Measurements from ENCODE around the gene PAQR4. TPM values are rescaled to one million over a fixed set of nuclear protein-coding genes. Genes with fewer than 3 reads are reported as not detected.

The PAQR4 gene
- total RNA-seq, 3 donors from 2014 or later (not counting 1 experiment from before 2014, with no cell fraction given), result 2.9 to 4.4 (median 3.5) TPM

DNA sequence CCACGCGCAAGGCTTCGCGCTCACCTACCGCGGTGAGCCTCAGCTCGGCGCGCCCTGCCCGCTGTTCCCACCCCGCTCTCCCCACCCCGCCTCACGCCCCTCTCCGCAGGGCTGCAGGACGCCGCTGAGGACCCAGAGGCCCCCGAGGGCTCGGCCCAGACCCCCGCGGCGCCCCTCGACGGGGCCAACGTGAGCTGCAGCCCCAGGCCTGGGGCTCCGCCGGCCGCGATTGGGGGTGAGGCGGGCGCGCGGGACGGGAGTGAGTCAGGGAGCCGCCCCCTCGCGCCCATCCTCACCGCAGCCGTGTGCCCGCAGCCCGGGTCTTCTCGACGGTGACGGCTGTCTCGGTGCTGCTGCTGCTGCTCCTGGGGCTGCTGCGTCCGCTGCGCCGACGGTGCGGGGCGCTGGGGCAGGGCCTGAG, 1.9 kb upstream of the PAQR4 start:
- H3K4me3 Mint-ChIP-seq, result no peak overlapping the region
- Histone ChIP-seq H3K27ac (ENCODE audit: low read length) (no peak overlapping the region), H3K4me1 (ENCODE audit: control insufficient read depth, insufficient read depth, low read length) (peaks cover 72% of the 10 kb centered on the region), H3K4me3 (ENCODE audit: low read length) (no peak overlapping the region), H3K36me3 (ENCODE audit: control insufficient read depth, insufficient read depth, low read length) (no peaks in the 10 kb centered on the region), H3K27me3 (ENCODE audit: control insufficient read depth, insufficient read depth, low read length) (peaks cover 53% of the 10 kb centered on the region), H3K9me3 (ENCODE audit: control insufficient read depth, insufficient read depth, low read length) (no peaks in the 10 kb centered on the region)
- H3K4me1 Mint-ChIP-seq, result peaks cover 10 to 36% of the 10 kb centered on the region in 2 donors
- no peaks in the 10 kb centered on the region for H3K9me3 Mint-ChIP-seq
- no peak for DNase-seq
- no peaks in the 10 kb centered on the region for H3K36me3 Mint-ChIP-seq
- ATAC-seq, result no peak
- TF ChIP-seq, protein P1, sequence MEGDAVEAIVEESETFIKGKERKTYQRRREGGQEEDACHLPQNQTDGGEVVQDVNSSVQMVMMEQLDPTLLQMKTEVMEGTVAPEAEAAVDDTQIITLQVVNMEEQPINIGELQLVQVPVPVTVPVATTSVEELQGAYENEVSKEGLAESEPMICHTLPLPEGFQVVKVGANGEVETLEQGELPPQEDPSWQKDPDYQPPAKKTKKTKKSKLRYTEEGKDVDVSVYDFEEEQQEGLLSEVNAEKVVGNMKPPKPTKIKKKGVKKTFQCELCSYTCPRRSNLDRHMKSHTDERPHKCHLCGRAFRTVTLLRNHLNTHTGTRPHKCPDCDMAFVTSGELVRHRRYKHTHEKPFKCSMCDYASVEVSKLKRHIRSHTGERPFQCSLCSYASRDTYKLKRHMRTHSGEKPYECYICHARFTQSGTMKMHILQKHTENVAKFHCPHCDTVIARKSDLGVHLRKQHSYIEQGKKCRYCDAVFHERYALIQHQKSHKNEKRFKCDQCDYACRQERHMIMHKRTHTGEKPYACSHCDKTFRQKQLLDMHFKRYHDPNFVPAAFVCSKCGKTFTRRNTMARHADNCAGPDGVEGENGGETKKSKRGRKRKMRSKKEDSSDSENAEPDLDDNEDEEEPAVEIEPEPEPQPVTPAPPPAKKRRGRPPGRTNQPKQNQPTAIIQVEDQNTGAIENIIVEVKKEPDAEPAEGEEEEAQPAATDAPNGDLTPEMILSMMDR (IDR thresholded peaks at IDR 0.05), result no peak
- peaks cover 10 to 13% of the 10 kb centered on the region in 2 donors for H3K27me3 Mint-ChIP-seq (ENCODE audit: low read depth in 2 of 2)
- 13% methylated on average over 51 of the region's 51 CpGs for WGBS (ENCODE audit: insufficient coverage)
- intact Hi-C loops (cut with micrococcal nuclease), result no loop called here
- no peak overlapping the region for H3K27ac Mint-ChIP-seq

DNA sequence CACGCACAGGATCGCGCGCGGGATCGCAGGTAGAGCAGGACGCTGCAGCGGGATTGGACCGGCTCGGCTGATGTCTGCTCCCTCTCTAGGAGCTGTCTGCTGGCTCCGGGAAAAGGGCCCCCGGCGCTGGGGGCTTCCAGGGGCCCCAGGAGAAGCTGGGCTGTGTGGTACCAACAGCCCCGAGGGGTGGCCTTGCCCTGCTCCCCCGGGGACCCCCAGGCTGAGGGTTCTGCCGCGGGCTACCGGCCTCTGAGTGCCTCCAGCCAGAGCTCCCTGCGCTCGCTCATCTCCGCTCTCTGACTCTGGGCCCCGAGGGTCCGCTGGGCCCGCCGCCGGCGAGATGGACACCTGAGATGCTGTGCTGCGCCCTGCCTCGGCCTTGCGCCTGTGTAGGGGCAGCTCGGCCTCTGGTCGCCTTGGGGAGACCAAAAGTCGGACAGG, 1.4 kb upstream of the PAQR4 start:
- H3K4me1 Mint-ChIP-seq, result peaks cover 10 to 36% of the 10 kb centered on the region in 2 donors
- H3K9me3 Mint-ChIP-seq, result no peaks in the 10 kb centered on the region
- peaks cover 48% of the 10 kb centered on the region for H3K27me3 ChIP-seq (ENCODE audit: control insufficient read depth, insufficient read depth, low read length)
- no peaks in the 10 kb centered on the region for H3K9me3 ChIP-seq (ENCODE audit: control insufficient read depth, insufficient read depth, low read length)
- intact Hi-C loops (cut with micrococcal nuclease), result no loop called here
- peaks cover 10 to 13% of the 10 kb centered on the region in 2 donors for H3K27me3 Mint-ChIP-seq (ENCODE audit: low read depth in 2 of 2)
- H3K27ac ChIP-seq (ENCODE audit: low read length), result no peak overlapping the region
- ATAC-seq, result no peak
- H3K4me3 ChIP-seq (ENCODE audit: low read length), result no peak overlapping the region
- no peaks in the 10 kb centered on the region for H3K36me3 Mint-ChIP-seq
- no peak for DNase-seq
- 63% methylated on average over 33 of the region's 33 CpGs for WGBS (ENCODE audit: insufficient coverage)
- H3K27ac Mint-ChIP-seq, result peak overlapping the region in 1 of 2 donors; percentile 35
- TF ChIP-seq, protein P1 (IDR thresholded peaks at IDR 0.05), result no peak
- H3K4me3 Mint-ChIP-seq, result peak overlapping the region; percentile 73
- H3K4me1 ChIP-seq (ENCODE audit: control insufficient read depth, insufficient read depth, low read length), result peaks cover 72% of the 10 kb centered on the region
- H3K36me3 ChIP-seq (ENCODE audit: control insufficient read depth, insufficient read depth, low read length), result no peaks in the 10 kb centered on the region

DNA sequence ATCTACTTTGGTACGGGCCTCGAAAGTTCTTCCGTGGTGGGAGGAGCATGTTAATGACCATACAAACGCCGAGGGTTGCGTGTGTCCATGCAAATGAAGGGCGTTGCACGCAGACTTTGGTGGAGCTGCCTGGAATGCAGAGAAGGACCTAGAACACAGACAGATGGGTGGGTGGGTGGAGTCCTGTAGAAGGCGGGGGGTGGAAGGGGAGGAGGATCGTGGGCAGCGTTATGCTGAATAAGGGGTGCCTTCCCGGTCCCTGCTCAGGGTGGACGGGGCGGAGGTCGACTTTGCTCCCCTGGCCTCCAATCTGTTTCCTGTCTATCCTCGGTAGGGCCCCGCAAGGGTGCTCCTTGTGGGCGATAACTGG, 795 bp upstream of the PAQR4 start:
- TF ChIP-seq, protein P1 (IDR thresholded peaks at IDR 0.05), result no peak
- Histone ChIP-seq H3K27me3 (ENCODE audit: control insufficient read depth, insufficient read depth, low read length) (peaks cover 43% of the 10 kb centered on the region), H3K9me3 (ENCODE audit: control insufficient read depth, insufficient read depth, low read length) (no peaks in the 10 kb centered on the region), H3K36me3 (ENCODE audit: control insufficient read depth, insufficient read depth, low read length) (no peaks in the 10 kb centered on the region), H3K4me1 (ENCODE audit: control insufficient read depth, insufficient read depth, low read length) (peaks cover 67% of the 10 kb centered on the region), H3K4me3 (ENCODE audit: low read length) (peak overlapping the region; percentile 44), H3K27ac (ENCODE audit: low read length) (no peak overlapping the region)
- Mint-ChIP-seq H3K27ac (peak overlapping the region in 1 of 2 donors; percentile 35), H3K4me1 (peaks cover 10 to 36% of the 10 kb centered on the region in 2 donors), H3K27me3 (ENCODE audit: low read depth in 2 of 2) (peaks cover 10 to 13% of the 10 kb centered on the region in 2 donors), H3K9me3 (no peaks in the 10 kb centered on the region), H3K4me3 (peak overlapping the region; percentile 79), H3K36me3 (no peaks in the 10 kb centered on the region)
- no peak for ATAC-seq
- intact Hi-C loops (cut with micrococcal nuclease), result no loop called here
- WGBS (ENCODE audit: insufficient coverage), result 18% methylated on average over 18 of the region's 18 CpGs
- peak in 1 of 2 donors; percentile 27 for DNase-seq

All from natural killer cell (primary cell).